ENCODE results near the gene CEMIP. TPM values are rescaled to one million over a fixed set of nuclear protein-coding genes. Genes with fewer than 3 reads are reported as not detected.

CEMIP gene
- total and polyA plus RNA-seq, 2 of the 8 experiments (the other 6 are each of a cell fraction or from before 2014, with no cell fraction given), result 0.11 to 0.60 TPM

GRCh38 chr15:80878242-80878866 is 99.2 kb downstream of the CEMIP start:
- ChIA-PET POLR2A (ENCODE audit: partially characterized antibody) (interaction anchor here (0.6 kb wide), 1 partner anchor 161 kb away, joined by 3 read pairs; no protein-coding TSS in a partner anchor), CTCF (ENCODE audit: partially characterized antibody) (interaction anchor here (0.7 to 5.6 kb wide), 16 partner anchors 8 to 311 kb away, joined by 3 to 23 read pairs (median 4); partner anchors contain the start of gene CEMIP)
- Histone ChIP-seq H2AK5ac (ENCODE audit: low read depth, low read length) (no peak overlapping the region), H3K9me3 (ENCODE audit: insufficient read depth in 2 of 2, low read depth in 1 of 2, low read length in 1 of 2) (no peaks in the 10 kb centered on the region), H4K91ac (replicated peaks; ENCODE audit: insufficient read length, low read length) (no peak overlapping the region), H2BK5ac (ENCODE audit: low read depth, low read length) (no peak overlapping the region), H2BK120ac (replicated peaks; ENCODE audit: low read depth, low read length) (no peak overlapping the region), H4K5ac (ENCODE audit: insufficient read length, low read depth, low read length) (no peak overlapping the region), H2BK20ac (ENCODE audit: low read length) (no peak overlapping the region), H3K79me2 (ENCODE audit: control insufficient read depth in 1 of 2, insufficient read depth in 2 of 2, low read length in 2 of 2) (no peaks in the 10 kb centered on the region), H3K27ac (ENCODE audit: low read depth, low read length) (no peak overlapping the region), H3K27me3 (replicated peaks in 1 of 4; ENCODE audit: control insufficient read depth in 3 of 4, extremely low read depth in 1 of 4, insufficient read depth in 3 of 4, low read length in 3 of 4) (no peaks in the 10 kb centered on the region), H3K79me1 (ENCODE audit: low read depth, low read length) (no peaks in the 10 kb centered on the region), H3K4ac (replicated peaks; ENCODE audit: insufficient read length, low read depth, low read length) (no peak overlapping the region), H3K9ac (replicated peaks in 1 of 4; ENCODE audit: extremely low read depth in 1 of 4, low read depth in 3 of 4, low read length in 3 of 4) (no peak overlapping the region), H3K4me3 (ENCODE audit: extremely low read depth in 1 of 4, insufficient read depth in 2 of 4, low read depth in 3 of 4, low read length in 4 of 4) (no peak overlapping the region), H3K4me1 (replicated peaks in 1 of 4; ENCODE audit: control insufficient read depth in 3 of 4, insufficient read depth in 4 of 4, low read length in 3 of 4) (peaks cover 0 to 2% (median 0%) of the 10 kb centered on the region in 4 experiments; a peak in 1 of 7 replicates), H3K18ac (ENCODE audit: extremely low read depth, low read length) (no peak overlapping the region), H3K23me2 (ENCODE audit: low read depth, low read length) (no peaks in the 10 kb centered on the region), H3K23ac (ENCODE audit: insufficient read length) (no peak overlapping the region), H4K8ac (ENCODE audit: extremely low read depth, insufficient read depth, low read length) (no peak overlapping the region), H3K56ac (replicated peaks; ENCODE audit: insufficient read length, low read depth, low read length) (no peak overlapping the region), H3K14ac (ENCODE audit: insufficient read length) (no peak overlapping the region), H2BK15ac (ENCODE audit: low read length) (no peak overlapping the region), H4K20me1 (replicated peaks in 1 of 2; ENCODE audit: control insufficient read depth in 1 of 2, insufficient read depth in 2 of 2, low read length in 2 of 2) (no peaks in the 10 kb centered on the region), H2BK12ac (ENCODE audit: low read depth, low read length) (no peak overlapping the region), H2AFZ (ENCODE audit: low read length) (no peak overlapping the region), H3K36me3 (ENCODE audit: control insufficient read depth in 2 of 4, insufficient read depth in 4 of 4, low read length in 3 of 4) (no peaks in the 10 kb centered on the region), H3K4me2 (ENCODE audit: insufficient read depth in 1 of 2, low read depth in 2 of 2, low read length in 2 of 2) (no peak overlapping the region)
- no peak for FAIRE-seq
- TF ChIP-seq HDAC2 (IDR thresholded peaks at IDR 0.05; ENCODE audit: borderline replicate concordance in 1 of 2, low read depth in 2 of 2, low read length in 2 of 2), result no peak
- peak; percentile 42; the same call in 1 of the 2 replicates for TF ChIP-seq CEBPB (IDR thresholded peaks at IDR 0.05; ENCODE audit: low read depth, low read length)
- TF ChIP-seq RAD21 (IDR thresholded peaks at IDR 0.05 in 1 of 2, conservative IDR thresholded peaks at IDR 0.05 in 1 of 2; ENCODE audit: low read depth in 2 of 2, low read length in 2 of 2), result peak; percentile 13 to 39; a peak in 2 of 4 replicates
- peak in 1 of 3 experiments; percentile 20; a peak in 1 of 4 replicates for TF ChIP-seq CTCF (IDR thresholded peaks at IDR 0.05; ENCODE audit: control extremely low read depth in 1 of 3, insufficient read depth in 1 of 3, low read depth in 1 of 3, low read length in 3 of 3)
- 91% methylated on average over 3 of the region's 3 CpGs; no CpG with 5 or more reads in 1 of the 2 experiments for WGBS, 2 experiments (ENCODE audit: extremely low coverage in 1 of 2, insufficient coverage in 1 of 2, insufficient read length in 1 of 2, insufficient replicate concordance in 2 of 2, low coverage in 1 of 2, low lambda C conversion rate in 2 of 2, missing lambda C conversion rate in 1 of 2)
- DNase-seq (ENCODE audit: low read depth in 1 of 2, low spot score in 2 of 2), result no peak
